ENCODE data around the gene XRCC4.

The XRCC4 gene

DNA sequence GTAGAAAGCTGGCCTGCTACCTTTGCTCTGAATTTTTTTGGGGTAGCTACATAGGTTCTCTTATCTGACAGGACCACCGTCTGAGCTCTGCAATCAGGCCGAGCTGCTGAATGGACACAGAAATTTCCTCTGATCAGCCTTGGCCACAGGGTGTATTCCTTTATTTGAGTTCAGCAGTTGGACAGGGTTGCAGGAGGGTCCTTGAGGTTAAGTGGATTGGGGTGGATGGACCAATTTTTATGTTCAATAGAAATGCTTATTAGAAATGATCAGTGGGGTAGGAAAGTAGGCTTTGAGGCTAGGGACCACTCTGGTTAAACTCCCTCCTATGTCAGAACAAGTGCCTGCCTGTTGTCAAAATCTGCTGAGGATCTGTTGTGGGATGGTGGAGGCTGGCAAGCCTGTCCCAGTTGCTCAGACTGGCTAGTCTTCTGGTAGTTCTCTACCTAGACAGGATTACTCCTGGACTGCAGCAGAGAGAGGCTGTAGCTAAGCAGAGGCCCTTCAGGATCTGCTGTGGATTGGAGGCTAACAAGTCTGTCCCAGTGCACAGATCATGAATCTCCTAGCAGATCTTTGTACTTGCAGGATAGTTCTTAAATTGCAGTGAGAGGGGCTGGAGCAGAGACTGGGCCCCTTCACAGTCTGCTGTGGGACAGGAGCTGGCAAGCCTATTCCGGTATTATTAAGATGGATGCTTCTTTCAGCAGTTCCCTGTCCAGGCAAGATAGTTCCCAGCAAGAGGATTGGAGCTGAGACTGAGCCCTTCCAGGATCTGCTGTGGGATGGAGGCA, 18.0 kb downstream of the XRCC4 start:
- Mint-ChIP-seq H3K9me3 (peaks cover 26% of the 10 kb centered on the region), H3K4me1 (ENCODE audit: low read depth) (peaks cover 10% of the 10 kb centered on the region), H3K27ac (no peak overlapping the region), H3K27me3 (ENCODE audit: low read depth) (no peaks in the 10 kb centered on the region), H3K36me3 (ENCODE audit: low read depth) (peaks cover 15% of the 10 kb centered on the region), H3K4me3 (no peak overlapping the region)

GRCh38 chr5:83095957-83096539, 18.7 kb downstream of the XRCC4 start:
- H3K4me1 Mint-ChIP-seq (ENCODE audit: low read depth) = peaks cover 10% of the 10 kb centered on the region
- peaks cover 13% of the 10 kb centered on the region for H3K36me3 Mint-ChIP-seq (ENCODE audit: low read depth)
- H3K27me3 Mint-ChIP-seq (ENCODE audit: low read depth) = no peaks in the 10 kb centered on the region
- no peak overlapping the region for H3K27ac Mint-ChIP-seq
- H3K4me3 Mint-ChIP-seq = no peak overlapping the region
- H3K9me3 Mint-ChIP-seq = peaks cover 23% of the 10 kb centered on the region

- H3K36me3 Mint-ChIP-seq (ENCODE audit: low read depth) = peaks cover 13% of the 10 kb centered on the region
- no peaks in the 10 kb centered on the region for H3K27me3 Mint-ChIP-seq (ENCODE audit: low read depth)
- peaks cover 22% of the 10 kb centered on the region for H3K9me3 Mint-ChIP-seq
- no peak overlapping the region for H3K27ac Mint-ChIP-seq
- H3K4me1 Mint-ChIP-seq (ENCODE audit: low read depth) = peaks cover 10% of the 10 kb centered on the region
- no peak overlapping the region for H3K4me3 Mint-ChIP-seq
Observed at GRCh38 chr5:83096660-83097339, 19.5 kb downstream of the XRCC4 start.

GRCh38 chr5:83097689-83098231, 20.4 kb downstream of the XRCC4 start:
- Mint-ChIP-seq H3K4me1 (ENCODE audit: low read depth) (peaks cover 2% of the 10 kb centered on the region), H3K27ac (no peak overlapping the region), H3K9me3 (peaks cover 16% of the 10 kb centered on the region), H3K36me3 (ENCODE audit: low read depth) (peaks cover 9% of the 10 kb centered on the region), H3K27me3 (ENCODE audit: low read depth) (no peaks in the 10 kb centered on the region), H3K4me3 (no peak overlapping the region)

- Mint-ChIP-seq H3K9me3 (peaks cover 5% of the 10 kb centered on the region), H3K27ac (no peak overlapping the region), H3K4me1 (ENCODE audit: low read depth) (no peaks in the 10 kb centered on the region), H3K4me3 (no peak overlapping the region), H3K27me3 (ENCODE audit: low read depth) (no peaks in the 10 kb centered on the region), H3K36me3 (ENCODE audit: low read depth) (peaks cover 2% of the 10 kb centered on the region)
Observed at GRCh38 chr5:83099001-83099400, 21.7 kb downstream of the XRCC4 start.

DNA sequence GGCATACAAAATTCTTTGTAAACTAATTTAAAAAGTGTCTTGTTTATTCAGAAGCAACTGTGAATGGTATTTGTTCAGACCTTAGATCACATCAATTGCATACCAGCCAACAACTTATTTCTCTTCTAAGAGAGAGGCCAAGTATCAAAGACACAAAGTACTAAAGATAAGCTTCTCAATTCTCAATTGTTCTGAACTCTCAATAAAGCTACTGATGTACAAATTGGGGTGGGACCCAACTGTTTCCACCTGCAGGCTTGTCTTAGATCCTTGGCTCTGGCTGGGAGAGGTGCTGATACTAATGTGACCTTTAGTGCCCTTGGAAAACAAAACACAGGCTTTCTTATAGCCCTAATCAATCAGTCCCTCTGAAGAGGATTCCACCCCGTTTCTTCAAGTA, 22.1 kb downstream of the XRCC4 start:
- H3K4me3 Mint-ChIP-seq = no peak overlapping the region
- H3K36me3 Mint-ChIP-seq (ENCODE audit: low read depth) = no peaks in the 10 kb centered on the region
- H3K9me3 Mint-ChIP-seq = peaks cover under 1% of the 10 kb centered on the region
- no peaks in the 10 kb centered on the region for H3K27me3 Mint-ChIP-seq (ENCODE audit: low read depth)
- H3K4me1 Mint-ChIP-seq (ENCODE audit: low read depth) = no peaks in the 10 kb centered on the region
- H3K27ac Mint-ChIP-seq = no peak overlapping the region

GRCh38 chr5:83101514-83101913, 24.2 kb downstream of the XRCC4 start:
- H3K9me3 Mint-ChIP-seq = no peaks in the 10 kb centered on the region
- no peak overlapping the region for H3K27ac Mint-ChIP-seq
- no peaks in the 10 kb centered on the region for H3K36me3 Mint-ChIP-seq (ENCODE audit: low read depth)
- H3K4me1 Mint-ChIP-seq (ENCODE audit: low read depth) = no peaks in the 10 kb centered on the region
- H3K27me3 Mint-ChIP-seq (ENCODE audit: low read depth) = no peaks in the 10 kb centered on the region
- no peak overlapping the region for H3K4me3 Mint-ChIP-seq

GRCh38 chr5:83102364-83102980, 25.1 kb downstream of the XRCC4 start:
- Mint-ChIP-seq H3K4me3 (no peak overlapping the region), H3K36me3 (ENCODE audit: low read depth) (no peaks in the 10 kb centered on the region), H3K27me3 (ENCODE audit: low read depth) (no peaks in the 10 kb centered on the region), H3K27ac (no peak overlapping the region), H3K4me1 (ENCODE audit: low read depth) (no peaks in the 10 kb centered on the region), H3K9me3 (no peaks in the 10 kb centered on the region)

- Mint-ChIP-seq H3K27ac (no peak overlapping the region), H3K27me3 (ENCODE audit: low read depth) (no peaks in the 10 kb centered on the region), H3K4me1 (ENCODE audit: low read depth) (no peaks in the 10 kb centered on the region), H3K9me3 (no peaks in the 10 kb centered on the region), H3K4me3 (no peak overlapping the region), H3K36me3 (ENCODE audit: low read depth) (no peaks in the 10 kb centered on the region)
Observed at GRCh38 chr5:83104021-83104420, 26.7 kb downstream of the XRCC4 start.

GRCh38 chr5:83107692-83108420, 30.5 kb downstream of the XRCC4 start:
- Mint-ChIP-seq H3K27ac (no peak overlapping the region), H3K4me1 (ENCODE audit: low read depth) (no peaks in the 10 kb centered on the region), H3K9me3 (peaks cover 8% of the 10 kb centered on the region), H3K27me3 (ENCODE audit: low read depth) (no peaks in the 10 kb centered on the region), H3K36me3 (ENCODE audit: low read depth) (peaks cover 12% of the 10 kb centered on the region), H3K4me3 (no peak overlapping the region)

DNA sequence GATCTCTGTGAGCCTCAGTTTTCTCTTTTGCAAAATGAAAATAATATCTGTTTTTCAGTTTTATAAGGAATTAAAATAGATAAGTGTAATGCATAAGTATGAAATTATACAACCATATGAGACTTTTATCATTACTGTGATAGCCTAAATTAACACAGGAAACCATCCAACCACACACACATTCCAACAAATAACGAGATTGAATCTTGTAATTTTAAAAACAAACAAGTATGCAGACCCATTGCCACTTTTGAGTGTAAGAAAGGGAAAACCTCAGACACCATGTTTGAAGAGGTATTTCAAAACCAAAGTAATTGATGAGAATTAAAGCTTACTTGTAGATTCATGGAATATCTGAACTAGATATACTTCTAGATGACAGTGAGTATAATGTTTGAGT, 32.0 kb downstream of the XRCC4 start:
- H3K27ac Mint-ChIP-seq = no peak overlapping the region
- no peaks in the 10 kb centered on the region for H3K4me1 Mint-ChIP-seq (ENCODE audit: low read depth)
- H3K27me3 Mint-ChIP-seq (ENCODE audit: low read depth) = no peaks in the 10 kb centered on the region
- H3K36me3 Mint-ChIP-seq (ENCODE audit: low read depth) = peaks cover 12% of the 10 kb centered on the region
- no peak overlapping the region for H3K4me3 Mint-ChIP-seq
- H3K9me3 Mint-ChIP-seq = peaks cover 12% of the 10 kb centered on the region

DNA sequence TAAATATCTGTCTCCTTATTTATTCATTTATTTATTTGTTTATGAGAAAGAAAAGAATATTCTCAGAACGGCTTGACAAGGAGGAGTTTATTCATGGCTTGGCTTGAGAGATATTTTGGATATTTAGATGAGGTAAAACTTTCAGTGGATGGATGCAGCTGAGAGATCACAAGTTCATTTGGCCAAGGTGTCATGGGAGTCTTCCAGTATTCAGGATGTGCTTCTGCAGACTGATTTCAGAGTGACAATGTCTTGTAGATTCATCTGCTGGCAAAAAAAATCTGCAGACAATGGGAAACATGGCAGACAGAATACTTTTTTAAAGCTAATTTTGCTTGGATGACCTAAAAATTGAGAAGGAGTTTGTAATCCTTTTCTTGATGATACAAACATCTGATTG, 38.5 kb downstream of the XRCC4 start:
- H3K27ac Mint-ChIP-seq = no peak overlapping the region
- peaks cover 22% of the 10 kb centered on the region for H3K9me3 Mint-ChIP-seq
- H3K36me3 Mint-ChIP-seq (ENCODE audit: low read depth) = peaks cover 17% of the 10 kb centered on the region
- no peaks in the 10 kb centered on the region for H3K4me1 Mint-ChIP-seq (ENCODE audit: low read depth)
- H3K4me3 Mint-ChIP-seq = no peak overlapping the region
- no peaks in the 10 kb centered on the region for H3K27me3 Mint-ChIP-seq (ENCODE audit: low read depth)

DNA sequence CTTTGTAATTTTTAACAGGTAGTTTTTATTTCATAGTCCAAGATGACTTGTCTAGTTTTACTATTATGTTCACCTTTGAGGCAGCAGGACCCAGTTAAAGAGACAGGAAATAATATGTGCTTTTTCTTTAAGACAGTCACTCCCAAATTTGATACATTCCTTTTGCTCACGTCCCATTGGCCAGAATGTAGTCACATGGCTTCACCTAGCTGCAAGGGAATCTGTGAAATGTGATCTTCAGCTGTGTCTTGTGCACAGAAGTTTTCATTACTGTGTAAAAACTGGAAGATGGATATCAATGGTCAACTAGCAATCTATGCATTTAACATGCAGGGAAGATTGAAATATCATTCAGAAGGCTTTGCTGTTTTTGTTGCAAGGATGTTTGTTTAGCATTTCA, 41.1 kb downstream of the XRCC4 start:
- Mint-ChIP-seq H3K4me1 (ENCODE audit: low read depth) (no peaks in the 10 kb centered on the region), H3K27ac (no peak overlapping the region), H3K36me3 (ENCODE audit: low read depth) (peaks cover 7% of the 10 kb centered on the region), H3K9me3 (peaks cover 10% of the 10 kb centered on the region), H3K4me3 (no peak overlapping the region), H3K27me3 (ENCODE audit: low read depth) (no peaks in the 10 kb centered on the region)

GRCh38 chr5:83118976-83119375, 41.6 kb downstream of the XRCC4 start:
- H3K4me1 Mint-ChIP-seq (ENCODE audit: low read depth) = no peaks in the 10 kb centered on the region
- H3K4me3 Mint-ChIP-seq = no peak overlapping the region
- H3K27me3 Mint-ChIP-seq (ENCODE audit: low read depth) = no peaks in the 10 kb centered on the region
- H3K36me3 Mint-ChIP-seq (ENCODE audit: low read depth) = peaks cover 7% of the 10 kb centered on the region
- no peak overlapping the region for H3K27ac Mint-ChIP-seq
- H3K9me3 Mint-ChIP-seq = peaks cover 10% of the 10 kb centered on the region
